ENCODE data around the gene DNAJC1. TPM values are rescaled to one million over a fixed set of nuclear protein-coding genes. Genes with fewer than 3 reads are reported as not detected.

Gene DNAJC1
- total and polyA plus RNA-seq, 10 of the 15 experiments (the other 5 are each of a cell fraction or from before 2014, with no cell fraction given), result 2.5 to 39.3 (median 20.4) TPM

DNA sequence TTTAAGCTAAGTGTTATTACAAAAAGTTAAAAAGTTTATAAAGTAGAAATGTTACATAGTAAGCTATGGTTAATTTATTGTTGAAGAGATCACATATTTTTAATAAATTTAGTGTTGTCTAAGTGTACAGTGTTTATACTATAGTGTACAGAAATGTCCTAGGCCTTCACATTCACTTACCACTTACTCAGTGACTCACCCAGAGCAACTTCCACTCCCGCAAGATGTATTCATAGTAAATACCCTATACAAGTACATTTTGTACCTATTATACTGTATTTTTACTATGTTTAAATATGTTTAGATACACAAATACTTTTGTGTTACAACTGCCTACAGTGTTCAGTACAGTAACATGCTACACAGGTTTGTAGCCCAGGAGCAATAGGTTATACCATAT lies 69.2 kb downstream of the DNAJC1 start (continued):
- TF ChIP-seq SIN3A (IDR thresholded peaks at IDR 0.05; ENCODE audit: low read depth, low read length) (no peak), LARP7 (IDR thresholded peaks at IDR 0.05) (no peak), PML (IDR thresholded peaks at IDR 0.05; ENCODE audit: low read length) (no peak), EZH2 (IDR thresholded peaks at IDR 0.05; ENCODE audit: borderline replicate concordance, control insufficient read depth, low read depth, low read length) (no peak), NFXL1 (IDR thresholded peaks at IDR 0.05; ENCODE audit: borderline replicate concordance) (no peak)
- TF ChIP-seq, protein P1, sequence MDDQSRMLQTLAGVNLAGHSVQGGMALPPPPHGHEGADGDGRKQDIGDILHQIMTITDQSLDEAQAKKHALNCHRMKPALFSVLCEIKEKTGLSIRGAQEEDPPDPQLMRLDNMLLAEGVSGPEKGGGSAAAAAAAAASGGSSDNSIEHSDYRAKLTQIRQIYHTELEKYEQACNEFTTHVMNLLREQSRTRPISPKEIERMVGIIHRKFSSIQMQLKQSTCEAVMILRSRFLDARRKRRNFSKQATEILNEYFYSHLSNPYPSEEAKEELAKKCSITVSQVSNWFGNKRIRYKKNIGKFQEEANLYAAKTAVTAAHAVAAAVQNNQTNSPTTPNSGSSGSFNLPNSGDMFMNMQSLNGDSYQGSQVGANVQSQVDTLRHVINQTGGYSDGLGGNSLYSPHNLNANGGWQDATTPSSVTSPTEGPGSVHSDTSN (IDR thresholded peaks at IDR 0.05; ENCODE audit: insufficient replicate concordance, low read depth, low read length), result no peak

DNA sequence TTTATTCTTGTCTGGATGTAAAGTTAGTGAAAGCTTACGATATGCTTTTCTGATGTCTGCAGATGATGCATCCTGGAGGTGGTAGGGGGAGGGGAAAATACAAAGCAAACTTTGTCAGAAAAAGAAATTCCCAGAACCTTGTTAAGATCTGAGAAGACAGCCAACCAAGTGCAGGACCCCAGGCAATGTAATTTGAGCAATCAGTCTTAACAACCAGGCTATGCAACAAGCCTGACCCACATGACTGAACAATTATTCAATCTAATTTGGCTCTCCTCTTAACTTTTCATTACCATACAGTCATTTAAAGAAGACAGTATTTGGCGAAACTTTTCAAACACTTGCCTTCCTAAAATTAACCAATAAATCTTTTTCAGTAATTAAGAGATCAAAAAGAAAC lies 74.5 kb downstream of the DNAJC1 start:
- no TSS peak for BruUV-seq (replicated peaks)
- no peak overlapping the region for H3K4me2 ChIP-seq (ENCODE audit: control insufficient read depth, insufficient read depth)
- intact Hi-C loops (cut with micrococcal nuclease; ENCODE audit: unreplicated experiment) (no loop called here), in situ Hi-C loops (cut with MboI) (no loop called here)
- WGBS (ENCODE audit: insufficient coverage, insufficient replicate concordance, low lambda C conversion rate, missing lambda C conversion rate), result 100% methylated on average over 2 of the region's 2 CpGs
- H3K79me2 ChIP-seq (ENCODE audit: control insufficient read depth, insufficient read depth, low read length), result no peaks in the 10 kb centered on the region
- POLR2A ChIA-PET, result no interaction called here
- no peak for ATAC-seq
- SMC1A ChIA-PET (ENCODE audit: uncharacterized antibody, unreplicated experiment), result interaction anchor here (1.5 kb wide), 1 partner anchor 208 kb away, joined by 4 read pairs; no protein-coding TSS in a partner anchor
- FAIRE-seq, result no peak
- no peak overlapping the region for H3K27ac ChIP-seq (ENCODE audit: control insufficient read depth, insufficient read depth)
- H3K9me3 ChIP-seq (replicated peaks; ENCODE audit: control insufficient read depth, insufficient read depth, low read length), result no peaks in the 10 kb centered on the region
- H2AFZ ChIP-seq (ENCODE audit: control insufficient read depth, low read depth, low read length), result no peak overlapping the region
- H3K4me1 ChIP-seq (ENCODE audit: control insufficient read depth, insufficient read depth, low read length), result no peaks in the 10 kb centered on the region
- no peak for DNase-seq (ENCODE audit: low read depth, low spot score)
- no peaks in the 10 kb centered on the region for H3K27me3 ChIP-seq (replicated peaks in 1 of 2; ENCODE audit: control insufficient read depth in 2 of 2, insufficient read depth in 2 of 2, low read length in 1 of 2)
- RAD21 ChIA-PET (ENCODE audit: unreplicated experiment), result no interaction called here
- TF ChIP-seq EED (IDR thresholded peaks at IDR 0.05; ENCODE audit: low read depth) (no peak), MYB (IDR thresholded peaks at IDR 0.05; ENCODE audit: borderline replicate concordance, low read depth, low read length) (no peak), FOXK2 (IDR thresholded peaks at IDR 0.05) (no peak), RFX5 (IDR thresholded peaks at IDR 0.05; ENCODE audit: low read depth, low read length) (no peak), ETV6 (conservative IDR thresholded peaks at IDR 0.05 in 1 of 2, IDR thresholded peaks at IDR 0.05 in 1 of 2; ENCODE audit: borderline replicate concordance in 1 of 2, low read depth in 1 of 2) (no peak), SP1 (IDR thresholded peaks at IDR 0.05; ENCODE audit: low read depth, low read length) (no peak), WRNIP1 (IDR thresholded peaks at IDR 0.05; ENCODE audit: borderline replicate concordance, low read depth, low read length) (no peak)
- TF ChIP-seq, protein P2, sequence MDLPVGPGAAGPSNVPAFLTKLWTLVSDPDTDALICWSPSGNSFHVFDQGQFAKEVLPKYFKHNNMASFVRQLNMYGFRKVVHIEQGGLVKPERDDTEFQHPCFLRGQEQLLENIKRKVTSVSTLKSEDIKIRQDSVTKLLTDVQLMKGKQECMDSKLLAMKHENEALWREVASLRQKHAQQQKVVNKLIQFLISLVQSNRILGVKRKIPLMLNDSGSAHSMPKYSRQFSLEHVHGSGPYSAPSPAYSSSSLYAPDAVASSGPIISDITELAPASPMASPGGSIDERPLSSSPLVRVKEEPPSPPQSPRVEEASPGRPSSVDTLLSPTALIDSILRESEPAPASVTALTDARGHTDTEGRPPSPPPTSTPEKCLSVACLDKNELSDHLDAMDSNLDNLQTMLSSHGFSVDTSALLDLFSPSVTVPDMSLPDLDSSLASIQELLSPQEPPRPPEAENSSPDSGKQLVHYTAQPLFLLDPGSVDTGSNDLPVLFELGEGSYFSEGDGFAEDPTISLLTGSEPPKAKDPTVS (IDR thresholded peaks at IDR 0.05; ENCODE audit: low read depth, low read length), result no peak
- TF ChIP-seq, protein P3, sequence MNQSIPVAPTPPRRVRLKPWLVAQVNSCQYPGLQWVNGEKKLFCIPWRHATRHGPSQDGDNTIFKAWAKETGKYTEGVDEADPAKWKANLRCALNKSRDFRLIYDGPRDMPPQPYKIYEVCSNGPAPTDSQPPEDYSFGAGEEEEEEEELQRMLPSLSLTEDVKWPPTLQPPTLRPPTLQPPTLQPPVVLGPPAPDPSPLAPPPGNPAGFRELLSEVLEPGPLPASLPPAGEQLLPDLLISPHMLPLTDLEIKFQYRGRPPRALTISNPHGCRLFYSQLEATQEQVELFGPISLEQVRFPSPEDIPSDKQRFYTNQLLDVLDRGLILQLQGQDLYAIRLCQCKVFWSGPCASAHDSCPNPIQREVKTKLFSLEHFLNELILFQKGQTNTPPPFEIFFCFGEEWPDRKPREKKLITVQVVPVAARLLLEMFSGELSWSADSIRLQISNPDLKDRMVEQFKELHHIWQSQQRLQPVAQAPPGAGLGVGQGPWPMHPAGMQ (IDR thresholded peaks at IDR 0.05; ENCODE audit: borderline replicate concordance), result no peak
- H4K20me1 ChIP-seq (ENCODE audit: control insufficient read depth, insufficient read depth), result no peaks in the 10 kb centered on the region
- no peak overlapping the region for H3K9ac ChIP-seq (ENCODE audit: control insufficient read depth, insufficient read depth, low read length)
- no peaks in the 10 kb centered on the region for H3K36me3 ChIP-seq (ENCODE audit: control insufficient read depth in 2 of 2, insufficient read depth in 2 of 2, low read length in 1 of 2)
- no peak overlapping the region for H3K4me3 ChIP-seq
- CTCF ChIA-PET, result no interaction called here

All from GM12878 (cell line).